ENCODE measurements around the gene RARS1. TPM values are rescaled to one million over a fixed set of nuclear protein-coding genes. Genes with fewer than 3 reads are reported as not detected.

The RARS1 gene
- total RNA-seq, 4 donors from 2014 or later = 61.9 to 86.9 (median 63.3) TPM

DNA sequence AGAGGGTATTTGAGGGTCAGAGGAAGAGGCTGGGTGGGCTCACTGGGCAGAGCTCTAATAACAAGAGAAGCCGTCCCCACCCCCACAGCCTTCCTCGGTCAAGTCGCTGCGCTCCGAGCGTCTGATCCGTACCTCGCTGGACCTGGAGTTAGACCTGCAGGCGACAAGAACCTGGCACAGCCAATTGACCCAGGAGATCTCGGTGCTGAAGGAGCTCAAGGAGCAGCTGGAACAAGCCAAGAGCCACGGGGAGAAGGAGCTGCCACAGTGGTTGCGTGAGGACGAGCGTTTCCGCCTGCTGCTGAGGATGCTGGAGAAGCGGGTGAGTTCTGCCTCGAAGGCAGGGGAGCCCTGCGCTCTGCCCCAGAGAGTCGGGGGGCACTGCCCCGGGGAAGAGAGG lies 21.6 kb upstream of the RARS1 start:
- DNase-seq (ENCODE audit: low spot score) (no peak), ATAC-seq (ENCODE audit: low FRiP score) (no peak)
- TF ChIP-seq, protein P1, sequence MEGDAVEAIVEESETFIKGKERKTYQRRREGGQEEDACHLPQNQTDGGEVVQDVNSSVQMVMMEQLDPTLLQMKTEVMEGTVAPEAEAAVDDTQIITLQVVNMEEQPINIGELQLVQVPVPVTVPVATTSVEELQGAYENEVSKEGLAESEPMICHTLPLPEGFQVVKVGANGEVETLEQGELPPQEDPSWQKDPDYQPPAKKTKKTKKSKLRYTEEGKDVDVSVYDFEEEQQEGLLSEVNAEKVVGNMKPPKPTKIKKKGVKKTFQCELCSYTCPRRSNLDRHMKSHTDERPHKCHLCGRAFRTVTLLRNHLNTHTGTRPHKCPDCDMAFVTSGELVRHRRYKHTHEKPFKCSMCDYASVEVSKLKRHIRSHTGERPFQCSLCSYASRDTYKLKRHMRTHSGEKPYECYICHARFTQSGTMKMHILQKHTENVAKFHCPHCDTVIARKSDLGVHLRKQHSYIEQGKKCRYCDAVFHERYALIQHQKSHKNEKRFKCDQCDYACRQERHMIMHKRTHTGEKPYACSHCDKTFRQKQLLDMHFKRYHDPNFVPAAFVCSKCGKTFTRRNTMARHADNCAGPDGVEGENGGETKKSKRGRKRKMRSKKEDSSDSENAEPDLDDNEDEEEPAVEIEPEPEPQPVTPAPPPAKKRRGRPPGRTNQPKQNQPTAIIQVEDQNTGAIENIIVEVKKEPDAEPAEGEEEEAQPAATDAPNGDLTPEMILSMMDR (IDR thresholded peaks at IDR 0.05) = no peak

- TF ChIP-seq, protein P1 (IDR thresholded peaks at IDR 0.05) = no peak
- DNase-seq (ENCODE audit: low spot score) (no peak), ATAC-seq (ENCODE audit: low FRiP score) (no peak)
Observed at GRCh38 chr5:168467755-168468330, 18.4 kb upstream of the RARS1 start.

DNA sequence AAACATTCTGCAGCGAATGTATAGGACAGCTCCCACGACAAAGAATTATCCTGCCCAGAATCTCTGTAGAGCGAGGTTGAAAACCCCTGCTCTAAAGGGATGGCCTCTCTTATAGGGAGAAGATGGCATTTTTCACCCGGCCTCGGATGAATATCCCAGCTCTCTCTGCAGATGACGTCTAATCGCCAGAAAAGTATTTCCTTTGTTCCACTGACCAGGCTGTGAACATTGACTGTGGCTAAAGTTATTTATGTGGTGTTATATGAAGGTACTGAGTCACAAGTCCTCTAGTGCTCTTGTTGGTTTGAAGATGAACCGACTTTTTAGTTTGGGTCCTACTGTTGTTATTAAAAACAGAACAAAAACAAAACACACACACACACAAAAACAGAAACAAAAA lies 17.4 kb upstream of the RARS1 start:
- no peak for ATAC-seq (ENCODE audit: low FRiP score)
- DNase-seq (ENCODE audit: low spot score) = no peak
- TF ChIP-seq, protein P1 (IDR thresholded peaks at IDR 0.05) = no peak

- ATAC-seq (ENCODE audit: low FRiP score) (no peak), DNase-seq (ENCODE audit: low spot score) (no peak)
- TF ChIP-seq, protein P1 (IDR thresholded peaks at IDR 0.05) = no peak
Observed at GRCh38 chr5:168469816-168470215, 16.5 kb upstream of the RARS1 start.

DNA sequence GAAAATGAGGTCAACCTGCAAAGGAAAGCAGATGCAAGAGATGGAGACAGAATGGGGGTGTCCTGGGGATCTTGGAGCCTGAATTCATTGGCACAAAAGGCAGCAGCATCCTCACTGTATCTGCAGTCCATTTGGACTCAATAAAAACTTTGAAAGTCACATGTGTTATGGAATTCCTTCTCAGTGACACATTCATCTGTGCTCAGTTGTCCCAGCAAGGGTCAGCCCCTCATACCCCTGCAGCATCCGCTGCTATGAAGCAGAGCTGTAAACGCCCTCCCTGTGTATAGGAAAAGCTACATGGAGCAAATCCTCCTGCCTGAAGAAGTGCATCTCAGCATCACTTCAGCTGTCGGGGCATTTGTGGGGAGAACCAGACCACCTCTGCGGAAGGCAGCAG lies 14.5 kb upstream of the RARS1 start:
- DNase-seq (ENCODE audit: low spot score) = no peak
- TF ChIP-seq, protein P1 (IDR thresholded peaks at IDR 0.05) = no peak
- no peak for ATAC-seq (ENCODE audit: low FRiP score)

DNA sequence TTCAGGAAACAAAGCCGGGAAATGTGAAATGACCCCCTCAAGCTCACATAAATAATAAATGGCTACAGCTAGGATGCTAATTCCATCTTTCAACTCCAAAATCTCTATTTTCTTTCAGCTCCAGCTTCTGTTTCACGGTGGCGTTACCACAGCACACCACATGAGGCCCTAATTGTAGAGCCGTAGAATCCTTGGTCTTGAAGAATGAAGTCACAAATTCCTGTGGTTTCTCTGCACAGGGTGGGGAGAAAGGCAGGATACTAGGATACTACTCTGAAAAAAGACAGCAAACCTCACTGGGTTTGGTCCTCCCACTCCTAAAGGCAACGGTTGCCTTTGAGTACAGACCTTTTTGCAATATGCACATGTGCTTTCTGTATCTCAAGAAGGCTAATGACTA lies 13.9 kb upstream of the RARS1 start:
- TF ChIP-seq, protein P1 (IDR thresholded peaks at IDR 0.05) = no peak
- no peak for DNase-seq (ENCODE audit: low spot score)
- ATAC-seq (ENCODE audit: low FRiP score) = no peak

DNA sequence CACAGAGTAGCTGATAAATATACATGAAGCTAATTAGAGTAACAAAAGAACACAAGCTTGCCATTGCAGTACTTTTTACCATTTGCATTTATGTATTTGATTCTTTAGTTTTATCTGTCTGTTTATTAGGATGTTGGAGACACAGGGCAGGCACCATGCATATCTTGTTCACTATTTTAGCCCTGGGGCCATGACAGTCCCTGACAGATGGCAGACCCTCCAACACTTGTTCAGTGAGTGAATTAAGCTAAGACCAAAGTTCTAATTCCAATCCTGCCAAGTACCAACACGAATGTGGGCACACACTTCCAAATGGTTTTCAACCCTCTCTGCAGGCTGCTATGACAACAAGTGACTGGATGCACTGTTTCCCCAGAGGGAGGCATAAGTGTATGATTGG lies 12.0 kb upstream of the RARS1 start:
- ATAC-seq (ENCODE audit: low FRiP score) = no peak
- TF ChIP-seq, protein P1 (IDR thresholded peaks at IDR 0.05) = no peak
- no peak for DNase-seq (ENCODE audit: low spot score)
